Effector memory CD4-positive, alpha-beta T cell (primary cell): Measurements from ENCODE around the gene NNMT.

Experiments used
- DNase-seq, 3 donors: peaks; one replicate each; pipeline ENCODE4 v3.0.0-alpha.2; 2020
- H3K27ac ChIP-seq: 2 replicates; pipeline ENCODE4 v1.7.0; 2013; ENCODE audit warnings: mild to moderate bottlenecking, low read length, moderate library complexity; ENCODE audit not compliant: insufficient read depth, poor library complexity, severe bottlenecking
- H3K27me3 ChIP-seq: replicated peaks from 2 replicates; pipeline ENCODE4 v1.7.0; 2013; ENCODE audit warnings: mild to moderate bottlenecking, low read length; ENCODE audit not compliant: insufficient read depth, control insufficient read depth, poor library complexity, severe bottlenecking
- H3K36me3 ChIP-seq: 2 replicates; pipeline ENCODE4 v1.7.0; 2013; ENCODE audit warnings: mild to moderate bottlenecking, low read length, moderate library complexity; ENCODE audit not compliant: control insufficient read depth, insufficient read depth
- H3K4me1 ChIP-seq: 2 replicates; pipeline ENCODE4 v1.7.0; 2013; ENCODE audit warnings: low read length, mild to moderate bottlenecking; ENCODE audit not compliant: control insufficient read depth, insufficient read depth, poor library complexity, severe bottlenecking
- H3K4me3 ChIP-seq: 2 replicates; pipeline ENCODE4 v1.7.0; 2013; ENCODE audit warnings: low read length, low read depth, mild to moderate bottlenecking; ENCODE audit not compliant: insufficient read depth, poor library complexity, severe bottlenecking
- H3K9me3 ChIP-seq: 2 replicates; pipeline ENCODE4 v1.7.0; 2013; ENCODE audit warnings: mild to moderate bottlenecking, low read length, moderate library complexity; ENCODE audit not compliant: control insufficient read depth

Gene NNMT

DNA sequence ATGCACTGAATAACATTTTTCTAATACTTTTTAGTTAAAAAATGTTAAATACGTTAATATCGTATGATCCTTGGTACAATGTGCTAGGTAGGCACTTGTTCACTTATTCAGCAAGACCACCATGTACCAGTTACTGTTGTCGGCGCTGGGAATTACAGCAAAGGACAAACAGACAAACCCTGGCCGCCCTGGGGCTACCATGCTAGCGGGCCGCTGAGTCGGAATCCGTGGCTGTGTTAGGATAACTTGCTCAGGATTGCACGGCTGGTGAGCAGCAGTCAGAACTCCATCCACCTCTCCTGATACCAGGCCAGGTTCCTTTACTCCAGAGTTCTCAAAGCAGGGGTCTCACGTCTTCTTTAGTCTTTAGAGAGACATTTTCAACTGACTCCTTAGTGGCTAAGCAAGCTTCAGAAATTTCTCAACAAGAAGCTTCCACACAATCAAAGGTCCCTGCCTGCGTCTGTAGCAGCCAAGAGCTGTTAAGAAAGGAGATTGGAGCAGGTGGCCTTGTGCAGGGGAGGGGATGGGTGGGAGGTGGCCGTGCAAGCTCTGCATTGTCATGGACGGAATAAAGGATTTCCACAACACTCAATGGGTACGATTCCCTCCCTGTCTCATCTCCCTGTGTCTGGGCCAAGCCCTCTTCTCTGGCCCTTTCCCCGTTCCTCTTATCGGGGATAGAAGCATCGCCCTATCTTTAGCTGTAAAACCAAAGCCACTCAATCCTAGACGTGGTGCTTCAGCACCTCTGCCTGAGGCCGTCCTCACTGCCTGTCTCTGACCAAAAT, 39.8 kb upstream of the NNMT start:
- Histone ChIP-seq H3K36me3 (no peaks in the 10 kb centered on the region), H3K27ac (no peak overlapping the region), H3K27me3 (no peaks in the 10 kb centered on the region), H3K4me3 (no peak overlapping the region), H3K4me1 (no peaks in the 10 kb centered on the region), H3K9me3 (no peaks in the 10 kb centered on the region)
- no peak for DNase-seq

DNA sequence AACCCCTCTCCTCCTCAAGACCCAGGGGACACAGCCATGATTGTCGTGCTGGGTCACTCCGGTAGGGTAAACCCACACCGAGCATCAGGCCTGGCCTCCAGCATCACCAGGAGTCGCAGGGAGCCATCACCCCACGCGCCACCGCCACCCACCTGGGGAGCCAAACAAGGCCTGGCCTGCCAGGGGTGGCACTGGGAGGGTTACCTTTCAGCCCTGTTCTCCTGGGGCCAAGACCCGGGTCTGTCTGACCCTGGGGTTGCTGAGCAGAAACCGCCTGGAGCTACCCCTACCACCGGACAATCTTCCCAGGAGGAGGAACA, 39.3 kb upstream of the NNMT start:
- Histone ChIP-seq H3K27me3 (no peaks in the 10 kb centered on the region), H3K27ac (no peak overlapping the region), H3K4me1 (no peaks in the 10 kb centered on the region), H3K36me3 (no peaks in the 10 kb centered on the region), H3K4me3 (no peak overlapping the region), H3K9me3 (no peaks in the 10 kb centered on the region)
- no peak for DNase-seq

DNA sequence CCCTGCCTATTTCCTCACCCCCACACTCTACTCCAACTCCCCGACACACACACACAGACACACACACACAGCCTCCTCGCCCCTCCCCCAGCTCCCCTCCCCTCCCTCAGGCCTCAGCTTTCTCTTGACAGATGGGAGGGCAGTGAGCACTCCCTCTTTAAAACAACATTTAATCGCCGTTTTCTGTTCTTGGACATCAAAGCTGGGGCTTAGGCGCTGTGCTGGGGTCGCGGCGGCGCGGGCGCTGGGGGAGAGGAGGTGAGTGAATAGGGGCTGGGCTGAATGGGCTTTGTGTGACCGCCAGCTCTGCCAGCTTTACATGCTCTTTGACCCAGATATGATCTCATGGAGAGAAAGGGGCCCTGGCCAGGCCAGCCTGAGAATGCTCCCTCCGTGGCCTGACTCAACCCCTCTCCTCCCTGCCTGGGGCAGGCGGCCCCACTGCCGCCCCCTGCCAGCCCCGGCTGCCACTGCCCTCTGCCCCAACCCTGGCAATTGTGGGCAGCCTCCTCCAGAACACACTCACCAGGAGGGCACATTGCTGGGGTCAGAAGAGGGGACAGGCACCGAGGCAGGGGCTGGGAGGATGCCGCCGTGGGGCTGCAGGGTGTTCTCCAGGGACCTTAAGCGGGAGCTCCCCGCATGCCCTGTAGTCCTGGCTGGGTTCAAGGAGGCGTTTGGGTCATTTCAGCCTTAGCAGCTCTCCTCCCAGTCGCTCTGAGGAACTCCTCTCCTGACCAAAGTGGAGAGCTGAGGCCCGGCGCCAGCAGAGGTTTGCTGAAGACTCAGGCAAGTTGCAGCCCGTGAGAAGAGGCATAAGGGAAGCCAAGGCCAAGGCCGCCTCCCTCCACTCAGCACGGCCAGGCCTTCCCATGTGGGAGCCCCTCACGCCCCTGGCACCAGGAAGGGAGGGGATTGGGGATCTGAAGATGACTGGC, 38.3 kb upstream of the NNMT start:
- no peak for DNase-seq
- no peaks in the 10 kb centered on the region for H3K9me3 ChIP-seq
- H3K27ac ChIP-seq = no peak overlapping the region
- H3K4me1 ChIP-seq = no peaks in the 10 kb centered on the region
- H3K27me3 ChIP-seq = no peaks in the 10 kb centered on the region
- H3K4me3 ChIP-seq = no peak overlapping the region
- H3K36me3 ChIP-seq = no peaks in the 10 kb centered on the region

DNA sequence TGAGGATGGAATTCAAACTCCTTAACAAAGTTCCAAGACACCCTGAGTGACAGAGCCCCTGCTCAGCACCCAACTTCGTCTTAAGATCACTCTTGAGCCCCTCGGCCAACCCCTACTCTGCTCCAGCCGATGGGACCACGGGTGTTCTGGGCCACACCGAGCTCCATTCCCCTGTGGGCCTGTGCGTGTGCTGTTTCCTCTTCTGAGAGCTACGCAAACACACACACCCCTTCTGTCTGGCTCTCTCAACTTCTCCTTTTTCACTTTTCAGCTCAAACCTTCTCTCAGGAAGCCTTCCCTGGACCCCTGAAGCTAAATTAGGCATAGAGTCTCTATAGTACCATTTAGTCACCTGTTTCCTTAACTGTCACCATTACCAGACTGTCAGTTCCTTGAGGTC, 37.5 kb upstream of the NNMT start:
- no peaks in the 10 kb centered on the region for H3K4me1 ChIP-seq
- H3K9me3 ChIP-seq = no peaks in the 10 kb centered on the region
- no peaks in the 10 kb centered on the region for H3K36me3 ChIP-seq
- no peaks in the 10 kb centered on the region for H3K27me3 ChIP-seq
- no peak overlapping the region for H3K27ac ChIP-seq
- H3K4me3 ChIP-seq = no peak overlapping the region
- no peak for DNase-seq

DNA sequence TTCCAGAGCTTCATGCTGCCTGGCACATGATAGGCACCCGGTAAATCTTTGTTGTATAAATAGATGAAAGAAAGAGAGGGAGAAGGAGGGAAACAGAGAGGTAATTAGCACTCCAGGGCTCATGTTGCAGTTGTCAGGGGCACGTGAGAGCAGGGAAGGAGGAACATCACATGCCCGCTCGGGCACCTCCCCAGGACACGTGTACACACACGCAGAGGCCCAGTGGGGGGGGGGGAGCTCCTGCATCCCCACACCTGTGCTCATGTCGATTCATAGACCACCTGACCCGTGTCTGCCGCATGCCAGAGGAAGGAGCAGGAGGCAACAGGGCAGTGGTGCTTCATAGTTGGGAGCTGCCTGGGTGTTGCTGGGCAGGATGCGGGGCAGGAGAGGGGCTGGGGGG, 37.1 kb upstream of the NNMT start:
- Histone ChIP-seq H3K27ac (no peak overlapping the region), H3K4me1 (no peaks in the 10 kb centered on the region), H3K36me3 (no peaks in the 10 kb centered on the region), H3K27me3 (no peaks in the 10 kb centered on the region), H3K4me3 (no peak overlapping the region), H3K9me3 (no peaks in the 10 kb centered on the region)
- no peak for DNase-seq

DNA sequence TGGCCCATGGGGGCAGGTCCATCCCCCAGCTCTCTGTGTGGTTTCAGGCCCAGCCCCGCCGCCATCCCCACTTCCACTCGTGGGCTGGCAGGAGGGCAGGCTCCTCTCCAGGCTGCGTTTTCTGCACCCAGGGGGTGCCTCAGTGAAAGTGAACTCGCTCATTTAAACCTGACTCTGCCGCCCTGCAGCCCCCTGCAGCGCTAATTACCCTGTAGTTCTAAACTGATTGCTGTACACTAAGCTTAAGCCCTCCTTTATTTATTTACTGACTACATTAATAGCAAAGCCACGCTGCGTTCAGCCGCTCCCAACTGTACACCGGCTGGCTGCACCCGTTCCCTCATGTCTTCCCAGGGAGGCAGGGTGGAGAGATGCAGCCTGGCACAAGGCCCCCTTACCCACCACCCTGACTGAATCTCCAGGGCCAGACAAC, 36.6 kb upstream of the NNMT start:
- no peak overlapping the region for H3K27ac ChIP-seq
- DNase-seq = no peak
- no peaks in the 10 kb centered on the region for H3K27me3 ChIP-seq
- no peaks in the 10 kb centered on the region for H3K9me3 ChIP-seq
- H3K4me1 ChIP-seq = no peaks in the 10 kb centered on the region
- H3K4me3 ChIP-seq = no peak overlapping the region
- no peaks in the 10 kb centered on the region for H3K36me3 ChIP-seq

DNA sequence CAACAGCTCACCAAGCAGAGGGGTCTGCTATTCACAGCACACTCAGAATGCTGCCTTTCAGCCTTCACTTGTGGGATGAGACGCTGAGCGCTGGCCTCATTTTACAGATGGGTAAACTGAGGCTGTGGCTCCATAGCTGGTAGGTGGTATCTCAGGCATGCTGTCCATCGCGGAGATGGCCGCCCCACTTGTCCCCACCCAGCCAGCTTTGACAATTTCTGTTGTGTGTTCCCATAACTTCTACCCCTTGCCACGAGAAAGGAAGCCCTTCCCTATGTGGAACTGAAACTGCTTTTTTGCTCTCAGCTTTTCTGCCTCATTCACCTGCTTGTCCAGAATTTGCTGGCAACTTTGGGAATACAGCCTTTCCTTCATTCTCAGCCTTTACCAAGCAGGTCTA, 36.1 kb upstream of the NNMT start:
- Histone ChIP-seq H3K9me3 (no peaks in the 10 kb centered on the region), H3K4me1 (no peaks in the 10 kb centered on the region), H3K36me3 (no peaks in the 10 kb centered on the region), H3K4me3 (no peak overlapping the region), H3K27me3 (no peaks in the 10 kb centered on the region), H3K27ac (no peak overlapping the region)
- no peak for DNase-seq

DNA sequence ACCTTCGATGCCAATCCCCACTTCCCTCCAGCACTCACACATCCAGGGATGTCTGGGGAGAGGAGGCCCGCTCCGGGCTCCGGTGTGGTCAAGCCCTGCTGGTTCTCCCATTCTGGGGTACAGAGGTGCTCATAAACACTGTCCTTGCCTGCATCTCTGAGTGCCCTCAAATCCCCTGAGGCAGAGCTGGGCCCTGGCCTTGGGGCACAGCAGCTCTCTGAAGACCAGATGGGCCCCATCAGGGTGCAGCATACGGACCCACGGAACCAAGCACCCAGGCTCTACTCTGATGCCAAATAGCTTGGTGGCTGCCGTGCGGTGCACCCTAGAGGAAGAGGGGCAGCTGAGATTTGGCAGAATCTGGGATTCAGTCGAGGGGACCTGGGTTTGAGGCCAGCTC, 35.7 kb upstream of the NNMT start:
- Histone ChIP-seq H3K4me1 (no peaks in the 10 kb centered on the region), H3K36me3 (no peaks in the 10 kb centered on the region), H3K27ac (no peak overlapping the region), H3K9me3 (no peaks in the 10 kb centered on the region), H3K4me3 (no peak overlapping the region), H3K27me3 (no peaks in the 10 kb centered on the region)
- no peak for DNase-seq

DNA sequence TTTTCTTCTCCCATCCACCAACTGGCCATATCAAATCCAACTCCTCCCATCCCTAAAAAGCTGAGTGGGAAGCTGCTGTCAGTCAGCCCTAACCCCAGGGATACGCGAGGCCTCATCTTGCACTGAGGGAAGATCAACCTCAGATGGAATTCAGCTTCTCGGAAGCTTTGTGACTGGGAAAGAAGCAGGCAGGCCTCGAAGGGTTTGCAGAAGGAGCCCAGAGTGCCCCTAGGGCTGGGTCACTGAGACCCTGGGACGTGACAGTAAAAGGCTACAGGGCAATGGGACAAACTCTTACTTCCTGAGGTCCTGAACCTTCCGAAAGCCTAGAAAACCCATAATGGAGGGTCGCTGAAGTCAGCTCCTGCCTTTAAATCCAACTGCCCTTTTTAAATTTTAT, 34.4 kb upstream of the NNMT start:
- DNase-seq = no peak
- Histone ChIP-seq H3K27me3 (no peaks in the 10 kb centered on the region), H3K9me3 (no peaks in the 10 kb centered on the region)

More for the DNA sequence above, 34.4 kb upstream of the NNMT start:
- Histone ChIP-seq H3K36me3 (no peaks in the 10 kb centered on the region), H3K4me3 (no peak overlapping the region), H3K27ac (no peak overlapping the region), H3K4me1 (no peaks in the 10 kb centered on the region)
